CD4-positive, alpha-beta T cell treated with Interleukin-2 at 100 ng/mL for 4 hours (primary cell): ENCODE results near the gene ZNF236.

Source experiments
- DNase-seq: peaks from one replicate; pipeline ENCODE4 v3.0.0-alpha.2; 2020; ENCODE audit warnings: low spot score

The ZNF236 gene

GRCh38 chr18:76972846-76973519 is 150.6 kb downstream of the ZNF236 start:
- DNase-seq: no peak

- DNase-seq: no peak
Observed at GRCh38 chr18:76973520-76974266, 151.3 kb downstream of the ZNF236 start.

GRCh38 chr18:76974386-76974785 is 152.0 kb downstream of the ZNF236 start:
- DNase-seq: no peak

DNA sequence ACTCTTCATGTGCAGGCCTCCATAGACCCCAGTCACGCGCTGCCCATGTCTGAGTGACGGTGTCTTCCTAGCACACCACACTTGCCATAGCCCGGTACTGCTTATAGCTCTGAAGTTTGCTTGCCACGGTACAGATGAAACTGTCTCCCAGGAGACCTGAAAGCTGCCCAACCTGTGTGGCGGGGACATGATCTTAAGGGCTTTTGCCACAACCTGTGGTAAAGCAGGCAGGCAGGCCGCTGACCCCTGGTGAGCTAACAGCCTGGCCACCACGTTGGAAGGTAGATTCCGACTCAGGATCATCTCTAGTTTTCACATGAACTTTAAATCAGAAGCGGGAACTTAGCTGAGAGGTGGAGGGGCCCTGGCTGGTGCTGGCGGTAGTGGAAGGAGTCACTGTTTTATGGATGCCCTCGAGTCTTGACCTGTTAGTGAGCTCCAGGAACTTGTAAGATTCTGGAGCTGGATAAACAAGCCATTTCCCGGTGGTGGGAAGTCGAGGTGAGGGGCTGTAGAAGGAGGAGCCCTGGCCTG is 153.3 kb downstream of the ZNF236 start:
- no peak for DNase-seq

DNA sequence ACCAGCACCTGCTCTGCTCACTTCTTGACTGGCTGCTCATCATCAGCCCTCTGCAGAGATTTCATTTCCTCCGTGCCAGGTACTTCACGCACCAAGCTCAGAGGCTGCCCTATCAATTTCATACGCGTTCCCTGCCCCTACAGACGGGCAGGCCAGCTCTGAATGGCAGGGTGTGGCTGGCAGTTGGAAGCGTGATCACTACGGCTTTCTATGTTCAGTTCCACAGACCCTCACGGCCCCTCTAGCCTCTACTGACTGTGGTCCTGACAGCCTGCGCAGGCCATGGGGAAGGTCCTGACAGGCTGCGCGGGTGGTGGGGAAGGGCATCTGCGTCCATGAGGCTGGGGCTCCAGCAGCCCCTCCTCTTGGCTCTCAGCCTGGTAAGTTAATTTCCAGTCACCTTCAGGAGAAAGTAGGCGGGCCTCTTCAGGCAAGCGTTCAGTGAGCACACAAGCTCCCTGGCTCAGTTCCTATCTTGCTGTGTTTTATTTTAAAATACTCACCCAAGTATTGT is 154.8 kb downstream of the ZNF236 start:
- no peak for DNase-seq

DNA sequence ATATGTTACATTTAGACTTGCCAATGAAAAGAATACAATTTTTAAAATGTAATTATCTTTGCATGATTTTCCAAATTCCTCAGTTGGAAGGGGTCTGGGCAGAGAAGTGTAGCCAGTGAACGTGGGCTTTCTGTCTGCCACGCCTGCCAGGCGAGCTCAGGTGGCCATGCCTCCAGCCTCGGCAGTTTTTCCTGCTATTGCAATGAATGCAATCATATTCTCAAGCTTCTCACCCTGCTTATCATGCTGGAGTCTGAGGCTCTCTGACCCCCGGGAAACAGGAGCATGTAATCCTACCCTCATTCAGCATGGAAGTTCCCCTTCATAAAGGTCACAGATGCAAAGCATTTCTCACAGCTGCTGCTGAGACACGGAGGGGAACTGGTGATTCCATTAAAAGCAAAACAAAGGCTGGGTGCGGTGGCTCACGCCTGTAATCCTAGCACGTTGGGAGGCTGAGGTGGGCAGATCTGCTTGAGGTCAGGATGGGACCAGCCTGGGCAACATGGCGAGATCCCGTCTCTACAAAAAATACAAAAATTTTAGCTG is 155.4 kb downstream of the ZNF236 start:
- no peak for DNase-seq

GRCh38 chr18:76978616-76979015 is 156.3 kb downstream of the ZNF236 start:
- no peak for DNase-seq

DNA sequence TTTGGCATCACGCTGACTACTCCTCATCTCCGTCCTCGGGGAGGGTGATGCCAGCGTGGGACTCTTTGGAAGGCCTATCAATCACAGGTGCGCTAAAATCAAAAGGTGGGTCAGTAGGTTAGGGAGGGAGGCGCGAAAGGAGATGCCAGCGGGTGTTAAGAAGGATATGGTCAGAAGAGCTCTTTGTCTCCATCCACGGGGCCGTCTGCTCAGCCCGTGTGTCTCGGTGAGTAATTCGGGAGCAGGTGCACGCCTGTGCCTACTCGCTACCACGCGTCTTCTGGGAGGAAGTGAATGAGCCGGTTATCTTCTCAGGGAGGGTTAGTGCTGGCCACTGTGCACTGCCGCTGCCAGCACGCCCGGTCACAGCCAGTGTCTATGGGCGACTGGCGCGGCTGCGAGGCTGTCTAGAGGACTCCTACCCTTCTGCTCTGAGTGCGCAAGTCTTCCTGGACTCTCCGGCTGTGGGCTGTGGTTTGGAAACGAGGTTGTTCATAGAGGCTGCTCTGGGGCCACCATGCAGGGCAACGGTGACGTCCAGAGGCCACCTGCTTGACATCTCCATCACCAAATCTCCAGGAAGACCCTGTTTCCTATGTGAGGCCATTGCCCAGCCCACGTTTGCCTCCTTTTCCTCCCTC is 156.9 kb downstream of the ZNF236 start:
- no peak for DNase-seq

DNA sequence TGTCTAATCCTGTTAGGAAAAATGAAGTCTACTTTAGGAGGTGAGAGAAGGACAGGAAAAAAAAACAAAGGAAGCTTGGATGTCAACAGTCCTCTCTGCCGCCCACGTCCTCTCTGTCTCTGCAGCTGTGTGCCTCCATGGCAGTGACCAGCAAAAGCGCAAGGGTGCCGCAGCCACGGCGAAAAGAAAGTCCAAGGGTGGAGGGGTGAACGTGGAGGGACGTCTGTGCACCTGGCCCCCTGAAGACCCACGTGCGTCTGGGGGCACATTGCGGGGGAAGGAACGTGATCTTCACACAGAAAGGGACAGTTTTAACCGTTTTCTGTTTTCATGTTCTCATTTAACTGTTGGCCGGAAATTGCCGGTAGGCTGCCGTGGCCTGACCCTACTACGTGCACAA is 157.5 kb downstream of the ZNF236 start:
- no peak for DNase-seq

DNA sequence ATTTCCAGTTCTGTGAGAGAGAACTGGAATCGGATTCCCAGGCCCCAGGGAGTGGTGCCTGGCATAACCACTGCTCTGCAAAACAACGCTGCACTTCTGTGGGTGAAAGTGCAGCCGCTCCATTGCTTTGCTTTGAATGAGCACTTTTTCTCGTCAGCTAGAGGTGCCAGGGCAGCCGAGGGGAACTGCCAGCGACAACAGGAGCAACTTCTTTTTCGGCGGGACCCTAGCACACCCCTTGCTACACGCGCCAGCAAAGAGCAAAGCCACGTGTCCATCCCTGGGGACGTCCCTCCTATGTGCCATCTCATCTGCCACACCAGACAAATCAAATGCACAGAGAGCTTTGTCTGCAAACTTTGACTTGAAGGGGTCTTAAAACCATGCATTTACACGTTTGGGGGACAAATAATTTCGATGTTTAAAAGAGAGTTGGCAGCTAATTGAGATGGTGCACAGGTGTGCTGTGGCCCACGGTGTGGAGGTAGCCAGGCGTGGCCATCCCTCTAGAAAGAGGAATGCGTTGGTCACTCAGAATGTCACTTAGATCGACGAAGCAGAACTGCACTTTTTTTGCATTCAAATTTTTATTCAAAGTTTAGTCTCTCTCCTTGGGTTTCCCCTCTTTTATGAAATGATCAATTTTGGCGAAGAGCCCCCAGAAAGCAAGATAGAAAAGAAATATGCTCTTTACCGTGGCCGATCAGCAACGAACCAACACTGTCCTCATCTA is 158.5 kb downstream of the ZNF236 start:
- no peak for DNase-seq

DNA sequence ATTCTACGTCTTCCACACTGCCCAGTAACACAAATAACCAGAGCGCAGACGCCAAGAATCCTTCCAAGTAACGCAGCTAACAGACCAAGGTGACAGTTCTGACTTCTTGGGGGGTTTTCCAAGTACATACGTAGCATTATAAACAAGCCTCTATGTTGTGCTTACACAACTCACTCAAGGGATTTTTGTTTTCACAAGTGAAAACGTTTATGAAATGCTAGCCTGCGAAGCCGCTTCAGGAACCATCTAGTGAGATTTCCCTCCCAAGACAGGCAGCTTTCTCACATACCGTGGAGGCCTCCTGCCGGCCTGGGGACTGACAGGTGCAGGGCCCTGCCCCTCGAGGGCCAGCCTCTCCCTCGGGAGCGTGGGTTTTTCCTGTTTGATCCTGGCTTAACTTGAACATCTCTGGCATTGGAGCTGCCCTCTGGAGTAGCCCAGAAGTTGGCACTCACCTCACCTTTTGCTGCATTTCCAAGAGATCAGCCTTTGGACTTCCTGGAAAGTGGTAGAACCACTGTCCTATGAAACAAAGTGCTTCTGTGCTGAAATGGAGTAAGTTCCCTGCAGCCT is 159.1 kb downstream of the ZNF236 start:
- no peak for DNase-seq

DNA sequence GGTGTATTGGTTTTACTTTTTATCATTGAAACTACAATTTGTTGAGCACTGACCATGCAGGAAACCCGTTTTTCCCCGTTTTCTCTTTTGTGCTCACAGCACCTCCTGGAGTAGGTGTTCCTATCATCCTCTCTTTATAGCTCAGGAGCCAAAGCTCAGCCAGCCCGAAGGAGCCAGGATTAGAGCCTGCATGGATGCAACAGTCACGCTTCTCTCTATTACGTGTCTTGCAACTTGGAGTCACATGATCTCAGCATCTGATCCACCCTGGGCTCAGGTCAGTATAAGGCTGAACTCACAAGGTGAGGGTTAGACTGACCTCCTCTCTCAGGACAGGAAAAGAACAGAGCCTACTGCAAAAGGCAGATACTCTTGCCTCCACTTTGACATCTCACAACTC is 159.7 kb downstream of the ZNF236 start:
- no peak for DNase-seq

DNA sequence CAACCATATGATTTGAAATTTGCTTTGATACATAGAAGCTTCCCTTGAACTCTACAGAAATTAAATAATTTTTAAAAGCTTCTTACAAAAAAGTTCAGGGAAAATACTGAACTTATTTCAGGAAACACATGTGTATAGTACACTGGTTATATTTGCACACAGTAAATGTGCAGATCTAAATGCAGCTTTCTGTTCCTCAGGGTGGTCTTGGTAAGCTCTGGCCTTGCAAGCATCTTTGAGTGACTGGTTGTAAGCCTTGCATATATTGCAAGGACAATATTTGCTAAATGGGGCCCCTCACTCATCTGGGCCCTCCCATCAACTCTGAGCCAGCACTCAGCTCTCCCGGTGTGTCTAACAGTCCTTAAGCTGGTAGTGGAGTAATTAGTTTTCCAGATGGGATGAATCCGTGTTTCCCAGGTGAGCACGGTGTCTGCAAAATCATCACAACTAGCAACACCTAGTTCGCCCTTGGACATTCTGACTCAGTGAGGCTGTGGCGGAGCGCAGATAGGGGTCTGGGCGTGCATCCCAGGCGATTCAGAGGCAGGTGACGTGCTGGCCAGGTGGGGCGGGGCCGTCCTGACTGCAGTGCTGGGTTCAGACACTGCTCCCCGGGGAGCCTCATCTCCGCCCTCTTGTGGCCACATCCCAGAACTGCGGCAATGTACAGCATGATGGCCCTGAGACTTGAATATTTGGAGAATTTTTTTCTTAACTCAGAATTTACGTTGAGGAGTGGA is 160.7 kb downstream of the ZNF236 start:
- peak; percentile 88 for DNase-seq

- DNase-seq: no peak
Observed at GRCh38 chr18:76983613-76984051, 161.3 kb downstream of the ZNF236 start.

GRCh38 chr18:76984193-76985155 is 162.1 kb downstream of the ZNF236 start:
- DNase-seq: no peak

DNA sequence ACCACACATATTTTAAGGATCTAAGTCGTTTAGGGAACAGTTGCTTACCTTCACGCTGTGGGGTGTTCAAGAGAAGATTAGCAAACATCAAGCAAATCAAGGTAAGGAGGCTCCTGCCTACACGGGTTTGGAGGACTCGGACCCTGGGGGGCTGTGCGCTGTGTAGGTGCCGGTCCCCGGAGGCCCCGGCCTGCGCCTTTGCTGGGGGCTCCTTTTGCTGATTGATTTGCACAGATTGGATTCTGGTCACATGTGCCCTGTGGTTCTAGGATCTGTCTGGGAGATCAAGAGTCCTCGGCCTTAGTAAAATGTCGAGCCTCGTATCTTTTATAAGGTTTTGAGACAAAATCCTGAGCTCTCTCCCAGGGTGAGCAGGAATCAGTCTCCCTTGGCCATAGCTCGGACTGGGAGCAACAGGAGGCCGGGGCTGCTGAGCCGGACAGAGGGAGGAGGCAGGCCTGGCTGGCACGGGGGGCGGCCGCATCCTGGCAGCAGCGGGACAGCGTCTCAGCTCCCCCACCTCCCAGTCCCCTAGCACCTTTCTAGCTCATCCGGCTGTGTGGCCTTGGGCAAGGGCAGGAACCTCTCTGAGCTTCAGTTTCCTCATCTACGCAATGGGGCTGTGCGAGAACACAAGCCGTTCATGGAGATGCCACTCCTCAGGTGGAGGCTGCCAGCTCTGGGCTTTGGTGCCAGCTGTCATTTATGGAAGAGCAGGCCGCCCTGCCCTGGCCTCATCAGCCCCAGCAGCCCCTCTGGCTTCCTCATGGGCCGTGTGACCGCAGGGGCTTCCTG is 163.0 kb downstream of the ZNF236 start:
- no peak for DNase-seq

- no peak for DNase-seq
Observed at GRCh38 chr18:76985951-76986236, 163.5 kb downstream of the ZNF236 start.

DNA sequence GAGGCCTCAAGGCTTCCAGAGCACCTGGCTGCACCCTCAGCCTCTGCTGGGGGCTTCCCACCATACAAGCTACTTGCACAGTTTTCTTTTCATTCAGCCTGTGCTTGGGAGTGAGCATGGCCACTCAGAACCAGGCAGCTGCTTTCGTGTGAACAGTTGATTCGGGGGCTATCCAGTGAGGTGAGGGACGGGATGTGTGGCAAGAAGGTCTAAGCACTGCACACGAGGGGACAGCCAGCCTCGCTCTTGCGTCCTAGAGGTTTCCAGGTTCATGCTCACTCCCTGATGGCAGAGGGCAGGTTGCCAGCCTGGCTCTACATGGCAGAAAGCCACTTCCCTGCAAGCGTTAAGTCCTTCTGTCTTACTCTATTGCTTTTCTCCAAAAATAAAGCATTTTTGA is 164.0 kb downstream of the ZNF236 start:
- DNase-seq: no peak
